HCT116 (cell line): ENCODE results near the gene TENT4A.

Source experiments
- CTCF ChIP-seq, 3 experiments: fragments of 200-600 bp in 1 of 3; sonication (generic) in 1 of 3; IDR thresholded peaks in 2 of 3; conservative IDR thresholded peaks in 1 of 3; 2 replicates each; pipeline ENCODE4 v1.5.1; 2012 to 2017; ENCODE audit warnings: low read depth in 2 of 3, low read length in 2 of 3, antibody characterized with exemption in 1 of 3, borderline replicate concordance in 1 of 3, control low read depth in 1 of 3, mild to moderate bottlenecking in 1 of 3, mixed read lengths in 1 of 3, mixed run types in 1 of 3, moderate library complexity in 1 of 3; ENCODE audit not compliant: insufficient read depth in 1 of 3
- EZH2phosphoT487 ChIP-seq: fragments of 200-600 bp; IDR thresholded peaks from 2 replicates; pipeline ENCODE4 v1.6.1; 2018; ENCODE audit warnings: antibody characterized with exemption, borderline replicate concordance
- POLR2A ChIP-seq: IDR thresholded peaks from 2 replicates; pipeline ENCODE4 v1.7.0; 2011; ENCODE audit warnings: borderline replicate concordance; ENCODE audit not compliant: insufficient read depth, insufficient read length; ENCODE audit errors: extremely low read depth
- REST ChIP-seq: IDR thresholded peaks from 2 replicates; pipeline ENCODE4 v1.6.1; 2012; ENCODE audit warnings: low read depth
- SIN3A ChIP-seq: IDR thresholded peaks from 2 replicates; pipeline ENCODE4 v1.6.1; 2012; ENCODE audit warnings: low read depth
- SRF ChIP-seq: IDR thresholded peaks from 2 replicates; pipeline ENCODE4 v1.6.1; 2012; ENCODE audit warnings: low read depth
- ZNF274 ChIP-seq: fragments of 200-500 bp; sonication (Bioruptor generic); IDR thresholded peaks from 2 replicates; pipeline ENCODE4 v1.6.1; 2014; ENCODE audit warnings: mild to moderate bottlenecking, low read depth, low read length, inconsistent platforms
- TF ChIP-seq, protein P1 (sequence below): IDR thresholded peaks from 2 replicates; pipeline ENCODE4 v1.6.1; 2012

DNA sequence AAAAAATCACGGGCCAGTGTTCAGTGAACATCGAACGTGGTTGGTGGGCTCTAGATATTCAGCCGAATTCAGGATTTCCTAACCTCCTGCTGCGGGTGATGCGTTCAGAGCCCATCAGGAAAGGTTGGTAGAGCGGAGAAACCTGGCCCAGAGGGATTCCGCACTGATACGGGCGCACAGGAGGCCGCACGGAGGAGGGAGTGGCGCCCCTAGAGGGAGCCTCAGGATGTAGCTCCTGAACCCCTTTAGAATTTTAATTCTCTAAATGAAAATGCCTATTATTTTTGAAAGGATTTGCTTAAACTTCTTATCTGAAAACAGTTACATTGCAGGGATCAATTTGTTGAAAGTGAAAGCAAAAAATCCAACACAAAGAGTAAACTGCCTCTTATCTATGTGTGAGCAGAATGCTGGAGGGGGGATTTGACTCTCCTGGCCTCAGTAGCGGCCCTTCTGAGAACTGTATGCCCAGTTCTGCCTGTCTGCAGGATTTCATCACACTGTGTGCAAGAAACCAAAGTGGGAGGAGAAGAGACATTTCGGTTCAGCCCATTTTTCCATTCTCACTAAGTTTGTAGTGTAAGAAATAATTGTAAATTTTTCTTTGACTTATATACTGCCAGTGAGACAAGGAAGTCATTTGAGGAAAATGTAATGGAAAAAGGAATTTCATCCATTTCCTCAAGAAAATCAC is 75.9 kb downstream of the TENT4A start:
- no peak for TF ChIP-seq SRF
- no peak for TF ChIP-seq ZNF274
- TF ChIP-seq CTCF (IDR thresholded peaks at IDR 0.05 in 2 of 3, conservative IDR thresholded peaks at IDR 0.05 in 1 of 3; ENCODE audit: borderline replicate concordance in 1 of 3, insufficient read depth in 1 of 3, low read depth in 2 of 3, low read length in 2 of 3), result peak in 2 of 3 experiments; percentile 33 to 58; a peak in 3 of 6 replicates
- TF ChIP-seq REST, result no peak
- no peak for TF ChIP-seq EZH2phosphoT487
- TF ChIP-seq POLR2A, result no peak
- TF ChIP-seq SIN3A, result no peak
- TF ChIP-seq, protein P1, sequence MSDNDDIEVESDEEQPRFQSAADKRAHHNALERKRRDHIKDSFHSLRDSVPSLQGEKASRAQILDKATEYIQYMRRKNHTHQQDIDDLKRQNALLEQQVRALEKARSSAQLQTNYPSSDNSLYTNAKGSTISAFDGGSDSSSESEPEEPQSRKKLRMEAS, result no peak
